Skeletal muscle satellite cell (primary cell): ENCODE measurements around the gene AGT.
"Not testable (repeated sequence)": the region's sequence is repeated elsewhere in the genome, so short reads cannot be mapped to it uniquely, and the experiment has no call there.

Source experiments
- H3K27me3 ChIP-seq: 2 replicates; pipeline ENCODE4 v1.7.0; 2013; ENCODE audit warnings: low read length; ENCODE audit not compliant: control insufficient read depth, insufficient read depth
- H3K36me3 ChIP-seq: 2 replicates; pipeline ENCODE4 v1.7.0; 2013; ENCODE audit warnings: mild to moderate bottlenecking, control low read depth, low read length; ENCODE audit not compliant: insufficient read depth
- H3K4me1 ChIP-seq: 2 replicates; pipeline ENCODE4 v1.7.0; 2013; ENCODE audit warnings: low read length; ENCODE audit not compliant: control insufficient read depth, insufficient read depth
- H3K4me2 ChIP-seq: 2 replicates; pipeline ENCODE4 v1.7.0; 2013; ENCODE audit warnings: mild to moderate bottlenecking, low read length
- H3K4me3 ChIP-seq: 2 replicates; pipeline ENCODE4 v1.7.0; 2013; ENCODE audit warnings: low read length
- H3K9ac ChIP-seq: 2 replicates; pipeline ENCODE4 v1.7.0; 2013; ENCODE audit warnings: mild to moderate bottlenecking, low read depth, low read length, moderate library complexity
- H3K9me3 ChIP-seq: replicated peaks from 2 replicates; pipeline ENCODE4 v1.7.0; 2013; ENCODE audit warnings: mild to moderate bottlenecking, control low read depth, low read length

Gene AGT

GRCh38 chr1:230737622-230738262 lies 23.8 kb upstream of the AGT start:
- H3K36me3 ChIP-seq = no peaks in the 10 kb centered on the region
- H3K27me3 ChIP-seq = peaks cover 5% of the 10 kb centered on the region
- no peak overlapping the region for H3K4me2 ChIP-seq
- no peak overlapping the region for H3K4me3 ChIP-seq
- no peaks in the 10 kb centered on the region for H3K9me3 ChIP-seq
- H3K4me1 ChIP-seq = no peaks in the 10 kb centered on the region
- no peak overlapping the region for H3K9ac ChIP-seq

GRCh38 chr1:230735447-230735846 lies 21.5 kb upstream of the AGT start:
- Histone ChIP-seq H3K27me3 (peaks cover 5% of the 10 kb centered on the region), H3K4me3 (no peak overlapping the region), H3K4me2 (no peak overlapping the region), H3K4me1 (no peaks in the 10 kb centered on the region), H3K9me3 (no peaks in the 10 kb centered on the region), H3K9ac (no peak overlapping the region), H3K36me3 (no peaks in the 10 kb centered on the region)

GRCh38 chr1:230730977-230731376 lies 17.1 kb upstream of the AGT start:
- Histone ChIP-seq H3K4me3 (no peak overlapping the region), H3K36me3 (no peaks in the 10 kb centered on the region), H3K4me1 (no peaks in the 10 kb centered on the region), H3K9me3 (no peaks in the 10 kb centered on the region), H3K9ac (no peak overlapping the region), H3K27me3 (peaks cover 4% of the 10 kb centered on the region), H3K4me2 (no peak overlapping the region)

- H3K36me3 ChIP-seq = no peaks in the 10 kb centered on the region
- no peak overlapping the region for H3K4me2 ChIP-seq
- no peaks in the 10 kb centered on the region for H3K4me1 ChIP-seq
- peaks cover 4% of the 10 kb centered on the region for H3K27me3 ChIP-seq
- no peak overlapping the region for H3K9ac ChIP-seq
- H3K9me3 ChIP-seq = no peaks in the 10 kb centered on the region
- no peak overlapping the region for H3K4me3 ChIP-seq
Observed at GRCh38 chr1:230728710-230729392, 14.9 kb upstream of the AGT start.

GRCh38 chr1:230725256-230726012 lies 11.5 kb upstream of the AGT start:
- Histone ChIP-seq H3K27me3 (peaks cover 4% of the 10 kb centered on the region), H3K4me2 (no peak overlapping the region), H3K9ac (no peak overlapping the region), H3K4me1 (no peaks in the 10 kb centered on the region), H3K9me3 (no peaks in the 10 kb centered on the region), H3K4me3 (no peak overlapping the region), H3K36me3 (no peaks in the 10 kb centered on the region)

- H3K4me2 ChIP-seq, H3K27me3 ChIP-seq: not testable (repeated sequence)
Observed at GRCh38 chr1:230721849-230722522, 8.1 kb upstream of the AGT start.

GRCh38 chr1:230717251-230717650 lies 3.3 kb upstream of the AGT start:
- H3K36me3 ChIP-seq = no peaks in the 10 kb centered on the region
- H3K9ac ChIP-seq = no peak overlapping the region
- H3K9me3 ChIP-seq = no peaks in the 10 kb centered on the region
- no peak overlapping the region for H3K4me3 ChIP-seq
- peaks cover 11% of the 10 kb centered on the region for H3K4me1 ChIP-seq
- H3K27me3 ChIP-seq = peaks cover 2% of the 10 kb centered on the region
- H3K4me2 ChIP-seq = no peak overlapping the region

More at GRCh38 chr1:230721849-230722522, 8.1 kb upstream of the AGT start:
- H3K9ac ChIP-seq, H3K4me1 ChIP-seq, H3K36me3 ChIP-seq, H3K4me3 ChIP-seq, H3K9me3 ChIP-seq: not testable (repeated sequence)

- not testable (repeated sequence) for H3K4me3 ChIP-seq, H3K9me3 ChIP-seq, H3K4me2 ChIP-seq, H3K36me3 ChIP-seq, H3K27me3 ChIP-seq, H3K9ac ChIP-seq
- H3K4me1 ChIP-seq = peaks cover 11% of the 10 kb centered on the region
Observed at GRCh38 chr1:230716453-230716852, 2.5 kb upstream of the AGT start.

- H3K9me3 ChIP-seq = no peaks in the 10 kb centered on the region
- no peaks in the 10 kb centered on the region for H3K36me3 ChIP-seq
- H3K27me3 ChIP-seq = peaks cover 5% of the 10 kb centered on the region
- H3K4me1 ChIP-seq = peaks cover 11% of the 10 kb centered on the region
- H3K9ac ChIP-seq = no peak overlapping the region
- H3K4me3 ChIP-seq = no peak overlapping the region
- no peak overlapping the region for H3K4me2 ChIP-seq
Observed at GRCh38 chr1:230715510-230715909, 1.6 kb upstream of the AGT start.

GRCh38 chr1:230713547-230713914 lies 391 bp downstream of the AGT start:
- H3K4me2 ChIP-seq = peak overlapping the region; percentile 78
- no peak overlapping the region for H3K9ac ChIP-seq
- no peaks in the 10 kb centered on the region for H3K9me3 ChIP-seq
- peaks cover 11% of the 10 kb centered on the region for H3K4me1 ChIP-seq
- peaks cover 5% of the 10 kb centered on the region for H3K27me3 ChIP-seq
- H3K36me3 ChIP-seq = no peaks in the 10 kb centered on the region
- peak overlapping the region; percentile 41 for H3K4me3 ChIP-seq

- no peak overlapping the region for H3K4me3 ChIP-seq
Observed at GRCh38 chr1:230713138-230713537, 784 bp downstream of the AGT start.

More at GRCh38 chr1:230713138-230713537, 784 bp downstream of the AGT start:
- Histone ChIP-seq H3K27me3 (peaks cover 5% of the 10 kb centered on the region), H3K4me2 (no peak overlapping the region), H3K36me3 (no peaks in the 10 kb centered on the region), H3K9ac (no peak overlapping the region), H3K9me3 (no peaks in the 10 kb centered on the region), H3K4me1 (peaks cover 11% of the 10 kb centered on the region)
